Measurements from ENCODE around the gene DCC.

The DCC gene

DNA sequence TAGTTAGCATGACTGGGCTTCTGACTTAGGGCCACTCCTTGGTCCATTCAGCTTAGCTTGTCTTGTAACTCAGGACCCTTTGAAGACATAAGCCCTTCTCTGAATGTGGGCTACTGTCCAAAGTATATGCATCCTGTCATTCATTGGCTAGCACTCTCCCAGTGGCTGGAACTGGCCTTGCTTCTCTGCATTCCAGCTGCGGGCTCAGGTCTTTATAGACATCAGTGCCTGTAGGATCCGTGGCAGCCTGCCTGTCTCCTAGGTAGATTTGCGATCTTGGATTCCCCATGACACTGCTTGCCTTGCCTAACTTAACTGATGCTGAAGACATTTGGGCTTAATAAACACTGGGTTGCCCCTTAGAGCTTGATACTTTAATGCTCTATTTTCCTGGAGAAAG is 170.1 kb downstream of the DCC start:
- no peak for DNase-seq (ENCODE audit: low spot score)

GRCh38 chr18:52518086-52518485 is 178.1 kb downstream of the DCC start:
- DNase-seq (ENCODE audit: low spot score): no peak

- DNase-seq (ENCODE audit: low spot score): no peak
Observed at GRCh38 chr18:52519021-52519420, 179.0 kb downstream of the DCC start.

GRCh38 chr18:52523566-52523965 is 183.6 kb downstream of the DCC start:
- no peak for DNase-seq (ENCODE audit: low spot score)

DNA sequence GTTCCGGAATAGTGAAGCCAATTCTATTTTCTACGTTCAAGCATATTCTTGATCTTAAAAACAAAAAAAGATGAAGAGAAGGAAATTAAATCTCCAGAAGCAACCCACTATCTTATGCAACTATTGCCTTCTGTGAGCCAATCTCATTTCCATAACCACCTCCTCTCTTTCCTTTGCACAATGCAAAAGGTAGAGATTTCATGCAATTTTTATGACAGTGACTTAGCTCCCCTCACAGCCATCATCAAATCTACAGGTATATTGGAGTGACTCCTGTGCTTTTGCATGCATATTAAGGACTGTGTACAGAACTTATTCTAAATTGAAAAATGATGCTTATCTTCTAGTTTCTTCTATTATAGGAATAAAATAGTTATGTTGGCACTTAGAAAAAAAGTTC is 191.8 kb downstream of the DCC start:
- no peak for DNase-seq (ENCODE audit: low spot score)

GRCh38 chr18:52536039-52536438 is 196.0 kb downstream of the DCC start:
- DNase-seq (ENCODE audit: low spot score): no peak

- no peak for DNase-seq (ENCODE audit: low spot score)
Observed at GRCh38 chr18:52537261-52537660, 197.3 kb downstream of the DCC start.

GRCh38 chr18:52541056-52541455 is 201.1 kb downstream of the DCC start:
- DNase-seq (ENCODE audit: low spot score): no peak

DNA sequence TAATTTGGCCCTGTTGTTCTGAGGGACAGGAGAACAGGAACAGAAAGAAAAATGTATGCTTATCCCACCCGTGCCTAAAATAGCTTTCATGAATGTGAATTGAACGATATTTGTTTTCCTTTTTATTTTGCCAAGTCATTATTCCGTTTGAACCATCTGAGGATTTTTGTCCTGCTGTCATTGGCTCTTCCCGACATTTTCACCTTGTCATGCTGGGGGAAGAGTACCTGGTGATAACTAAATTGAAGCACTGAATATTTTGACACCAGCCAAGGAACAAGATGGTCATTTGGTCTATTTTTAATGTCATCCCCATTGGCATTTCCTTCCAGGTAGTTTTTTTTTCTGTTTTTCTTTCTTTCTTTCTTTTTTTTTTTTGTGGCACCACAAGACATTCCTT is 204.1 kb downstream of the DCC start:
- DNase-seq (ENCODE audit: low spot score): no peak

- no peak for DNase-seq (ENCODE audit: low spot score)
Observed at GRCh38 chr18:52546686-52547346, 206.8 kb downstream of the DCC start.

- no peak for DNase-seq (ENCODE audit: low spot score)
Observed at GRCh38 chr18:52553441-52553840, 213.4 kb downstream of the DCC start.

DNA sequence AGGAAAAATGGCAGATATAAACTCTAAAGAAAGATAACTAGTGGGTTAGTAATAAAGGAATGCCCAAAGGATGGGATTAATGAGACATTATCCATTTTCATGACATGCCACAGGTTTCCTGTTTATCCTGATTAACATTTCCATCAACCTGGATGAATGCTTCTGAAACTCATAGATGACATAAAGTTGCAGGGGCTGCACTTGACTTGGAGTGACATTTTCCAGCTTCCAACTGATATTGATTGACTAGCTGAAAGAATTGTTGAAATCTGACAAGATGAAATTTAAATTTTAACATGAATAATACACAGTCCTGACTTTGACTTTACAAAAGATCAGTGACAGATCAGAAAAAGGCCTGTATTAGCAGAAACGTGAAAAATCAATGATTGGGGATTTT is 214.2 kb downstream of the DCC start:
- no peak for DNase-seq (ENCODE audit: low spot score)

DNA sequence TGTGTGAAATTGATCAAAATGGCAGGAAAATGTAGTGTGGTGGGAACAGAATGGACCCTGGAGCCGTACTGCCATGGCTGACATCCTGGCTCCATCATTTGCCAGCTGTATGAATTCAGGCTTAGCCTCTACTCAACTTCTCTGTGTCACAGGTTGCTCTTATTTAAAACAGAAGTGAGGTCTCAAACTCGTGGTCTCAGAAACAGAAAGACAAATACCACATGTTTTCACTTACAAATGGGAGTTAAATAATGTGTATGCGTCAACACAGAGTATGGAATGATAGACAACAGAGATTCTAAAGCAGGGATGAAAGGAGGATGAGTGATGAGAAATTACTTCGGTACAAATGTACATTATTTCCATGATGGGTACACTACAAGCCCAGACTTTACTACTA is 227.4 kb downstream of the DCC start:
- DNase-seq (ENCODE audit: low spot score): no peak

DNA sequence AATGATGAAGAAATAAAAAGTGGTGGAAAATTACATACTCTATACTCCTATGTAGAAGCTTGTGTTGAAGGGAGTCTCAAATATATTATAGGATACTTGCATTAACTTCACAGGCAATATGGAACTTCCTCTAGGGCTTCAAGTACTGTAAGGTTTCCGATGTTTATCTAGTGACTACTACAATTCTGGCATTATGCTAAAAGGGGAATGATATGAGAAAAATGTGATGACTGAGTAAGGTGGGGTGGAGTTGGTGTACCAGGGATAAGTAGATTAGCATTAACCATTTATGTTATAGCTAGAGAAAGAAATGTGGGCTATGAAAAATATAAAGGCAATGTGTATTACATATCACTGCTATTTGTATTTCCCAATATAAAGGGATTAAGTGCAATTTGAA is 229.5 kb downstream of the DCC start:
- DNase-seq (ENCODE audit: low spot score): no peak

- DNase-seq (ENCODE audit: low spot score): no peak
Observed at GRCh38 chr18:52570975-52571374, 231.0 kb downstream of the DCC start.

- no peak for DNase-seq (ENCODE audit: low spot score)
Observed at GRCh38 chr18:52572036-52573000, 232.3 kb downstream of the DCC start.

DNA sequence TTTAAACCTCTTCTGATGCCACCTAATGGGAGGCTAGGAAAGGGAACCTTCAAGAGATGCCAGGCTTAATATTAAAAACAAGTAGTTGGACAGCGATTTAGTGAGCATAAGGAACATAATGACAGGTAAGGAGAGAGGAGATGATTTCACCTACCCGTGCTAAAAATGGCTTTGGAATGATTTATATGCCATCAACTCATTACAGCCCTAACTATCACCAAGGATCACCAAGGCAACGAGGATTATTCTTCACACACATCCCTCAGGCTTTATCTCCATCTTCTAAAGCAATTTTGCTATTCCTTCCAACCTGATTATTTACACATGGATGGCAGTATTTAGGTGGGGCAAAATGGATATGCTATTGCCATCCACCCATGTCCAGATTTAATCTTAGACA is 237.8 kb downstream of the DCC start:
- no peak for DNase-seq (ENCODE audit: low spot score)

- DNase-seq (ENCODE audit: low spot score): no peak
Observed at GRCh38 chr18:52582061-52582460, 242.1 kb downstream of the DCC start.

DNA sequence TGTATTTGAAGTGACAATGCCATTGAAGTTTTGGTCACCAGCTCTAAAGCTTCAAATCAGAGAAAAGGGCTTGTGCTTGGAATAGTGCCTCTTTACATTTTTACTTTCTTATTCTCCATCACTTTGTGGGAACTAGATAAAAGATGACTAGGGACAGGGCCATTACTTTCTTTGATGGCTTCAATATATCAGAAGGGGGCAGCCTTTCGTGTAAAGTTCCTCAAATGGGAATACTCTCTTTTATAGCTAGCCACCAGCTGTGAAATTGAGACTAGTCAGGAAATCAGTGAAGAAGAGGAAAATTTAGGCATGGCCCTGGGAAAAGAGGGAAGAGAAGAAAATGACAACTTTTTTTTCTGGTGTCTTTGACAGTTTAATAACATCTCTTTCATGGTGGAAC is 242.5 kb downstream of the DCC start:
- DNase-seq (ENCODE audit: low spot score): no peak

- DNase-seq (ENCODE audit: low spot score): no peak
Observed at GRCh38 chr18:52588931-52589330, 248.9 kb downstream of the DCC start.

- no peak for DNase-seq (ENCODE audit: low spot score)
Observed at GRCh38 chr18:52596748-52597435, 256.9 kb downstream of the DCC start.

DNA sequence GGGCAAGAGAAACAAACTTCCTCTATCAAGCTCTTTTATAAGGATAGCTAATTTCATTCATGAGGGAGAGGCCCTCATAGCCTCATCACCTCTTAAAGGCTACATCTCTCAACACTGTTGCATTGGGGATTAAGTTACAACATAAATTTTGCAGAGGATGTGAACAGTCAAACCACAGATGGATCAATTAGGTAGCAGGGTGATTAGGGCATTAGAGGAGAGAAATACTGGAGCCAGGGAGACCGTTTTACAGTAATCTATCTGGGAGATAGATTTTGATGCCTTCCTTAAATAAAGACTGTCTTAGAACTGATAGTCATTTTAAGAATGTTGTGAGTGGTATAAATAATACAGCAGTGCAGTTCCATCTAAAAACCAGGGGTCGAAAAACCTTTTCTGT is 258.9 kb downstream of the DCC start:
- no peak for DNase-seq (ENCODE audit: low spot score)

- DNase-seq (ENCODE audit: low spot score): no peak
Observed at GRCh38 chr18:52602820-52603219, 262.8 kb downstream of the DCC start.

Measured in ecto neural progenitor cell (in vitro differentiated cells).